HepG2 (cell line): Measurements from ENCODE around the gene PLSCR1. TPM values are rescaled to one million over a fixed set of nuclear protein-coding genes. Genes with fewer than 3 reads are reported as not detected.

Source experiments
- ATAC-seq: fragments of 200-7000 bp; cut with Tn5 transposase; 3 replicates; pipeline ENCODE4 v1.9.1; 2020; ENCODE audit warnings: mild to moderate bottlenecking, moderate library complexity
- BruUV-seq: library from RNA; stranded (reverse); fragments of 400-500 nt; replicated peaks from 2 replicates; lab custom pipeline; 2021; lab: Mats Ljungman, UMichigan
- CTCF ChIA-PET: fragments of 300-600 bp; formaldehyde crosslinking; extraction: SDS; loops from one replicate; lab custom pipeline; 2021; ENCODE audit warnings: low total read pairs, inconsistent platforms, low intra/inter-chr PET ratio; lab: Yijun Ruan, JAX
- POLR2A ChIA-PET: fragments of 350-600 bp; sonication (Branson Sonifier 250); formaldehyde crosslinking; loops from one replicate; lab custom pipeline; 2020; ENCODE audit warnings: antibody characterized with exemption, inconsistent platforms; lab: Yijun Ruan, JAX
- DNase-seq: peaks from one replicate; pipeline ENCODE4 v3.0.0-alpha.2; 2015; ENCODE audit warnings: low spot score
- FAIRE-seq: peaks from 3 replicates; lab custom pipeline; 2011; peaks lifted over from hg19 to GRCh38; lab: Jason Lieb, UNC
- H2AFZ ChIP-seq: one replicate; pipeline ENCODE4 v1.6.1; 2011; ENCODE audit warnings: low read length, inconsistent platforms
- H3K27ac ChIP-seq: fragments of 300-600 bp; 3 replicates; pipeline ENCODE4 v1.8.0; 2011; ENCODE audit warnings: mixed run types, mild to moderate bottlenecking, mixed read lengths, low read length, inconsistent platforms; ENCODE audit not compliant: insufficient read depth; ENCODE audit errors: extremely low read length
- H3K27me3 ChIP-seq, 2 experiments: fragments of 200-600 bp in 1 of 2; 2 replicates in 1 of 2; 3 replicates in 1 of 2; pipeline versions ENCODE4 v1.6.0 to v1.8.0; 2011; ENCODE audit warnings: low read length in 2 of 2, mild to moderate bottlenecking in 2 of 2, moderate library complexity in 2 of 2, inconsistent platforms in 1 of 2; ENCODE audit not compliant: insufficient read depth in 2 of 2, control insufficient read depth in 1 of 2
- H3K36me3 ChIP-seq, 2 experiments: fragments of 200-600 bp in 1 of 2; replicated peaks in 1 of 2; 2 replicates in 1 of 2; 3 replicates in 1 of 2; pipeline versions ENCODE4 v1.5.1 to v1.8.0; 2011; ENCODE audit warnings: low read length in 2 of 2, inconsistent platforms in 1 of 2; ENCODE audit not compliant: insufficient read depth in 2 of 2, control insufficient read depth in 1 of 2
- H3K4me1 ChIP-seq: 2 replicates; pipeline ENCODE4 v1.5.1; 2012; ENCODE audit warnings: low read length, inconsistent platforms; ENCODE audit not compliant: insufficient read depth
- H3K4me2 ChIP-seq: 2 replicates; pipeline ENCODE4 v1.6.0; 2011; ENCODE audit warnings: low read depth, low read length, inconsistent platforms
- H3K4me3 ChIP-seq, 3 experiments: fragments of 200-600 bp in 1 of 3; sonication (generic), shearing (Covaris generic) in 1 of 3; replicated peaks in 1 of 3; 2 replicates each; pipeline ENCODE4 v1.5.1; 2011 to 2016; ENCODE audit warnings: low read length in 3 of 3, inconsistent platforms in 2 of 3, low read depth in 2 of 3, mild to moderate bottlenecking in 2 of 3, control low read depth in 1 of 3, mixed read lengths in 1 of 3; ENCODE audit not compliant: insufficient read depth in 1 of 3
- H3K79me2 ChIP-seq: one replicate; pipeline ENCODE4 v1.6.1; 2011; ENCODE audit warnings: low read length, inconsistent platforms; ENCODE audit not compliant: insufficient read depth
- H3K9ac ChIP-seq: 2 replicates; pipeline ENCODE4 v1.6.0; 2011; ENCODE audit warnings: mild to moderate bottlenecking, low read depth, low read length, inconsistent platforms; ENCODE audit not compliant: insufficient read depth
- H3K9me3 ChIP-seq: 2 replicates; pipeline ENCODE4 v1.5.1; 2012; ENCODE audit warnings: mild to moderate bottlenecking, low read length
- H4K20me1 ChIP-seq: 2 replicates; pipeline ENCODE4 v1.6.0; 2011; ENCODE audit warnings: inconsistent platforms, mild to moderate bottlenecking, low read length, moderate library complexity; ENCODE audit not compliant: insufficient read depth
- TBL1XR1 ChIP-seq: fragments of 150-350 bp; IDR thresholded peaks from 2 replicates; pipeline ENCODE4 v1.6.1; 2014; ENCODE audit warnings: borderline replicate concordance, low read length; ENCODE audit not compliant: partially characterized antibody
- YEATS4 ChIP-seq: sonication (generic); formaldehyde crosslinking; IDR thresholded peaks from 2 replicates; pipeline ENCODE4 v1.4.0; 2020; ENCODE audit warnings: missing genetic modification reagents, borderline replicate concordance
- WGBS: methylation state at CpG from one replicate; pipeline ENCODE4 v1.1.6; 2017; ENCODE audit warnings: low lambda C conversion rate; 5-methylcytosine and 5-hydroxymethylcytosine counted together
- in situ Hi-C: cut with HindIII; loops from 2 replicates; pipeline ENCODE4 v1.10.0; 2017; ENCODE audit warnings: low pct_unique_long_range_greater_than_20kb; ENCODE audit not compliant: extremely low pct_ligation_motif_present
- intact Hi-C: fragments of 100-400 bp; cut with micrococcal nuclease; formaldehyde crosslinking; loops from one replicate; pipeline ENCODE4 v1.10.0; 2022; ENCODE audit not compliant: unreplicated experiment
- polyA plus RNA-seq, 8 experiments: library from polyadenylated mRNA; depleted of rRNA in 3 of 8; stranded (reverse) in 7 of 8; unstranded in 1 of 8; fragments of >200 nt; fragmentation: Illumina TruSeq in 4 of 8; extraction: Trizol in 4 of 8; gene quantifications; 2 replicates each; pipeline versions ENCODE4 v1.2.1 to v1.2.3, GENCODE V29; 2011 to 2016; ENCODE audit warnings: low read depth in 4 of 8, missing spikeins in 1 of 8, mixed read lengths in 1 of 8; ENCODE audit not compliant: insufficient read depth in 1 of 8
- total RNA-seq, 5 experiments: library from RNA; depleted of rRNA; stranded (reverse); fragments of >200 nt; fragmentation: Illumina TruSeq; extraction: Trizol; gene quantifications; 2 replicates each; pipeline ENCODE4 v1.2.3, GENCODE V29; 2016; ENCODE audit warnings: low read depth in 1 of 5
- TF ChIP-seq, protein P1 (sequence below): sonication (generic); formaldehyde crosslinking; conservative IDR thresholded peaks from 2 replicates; pipeline ENCODE4 v1.8.1; 2023; ENCODE audit warnings: missing genetic modification reagents
- TF ChIP-seq, protein P2 (sequence below): IDR thresholded peaks from 2 replicates; pipeline ENCODE4 v1.4.0; 2020; ENCODE audit warnings: mild to moderate bottlenecking, missing genetic modification reagents

The PLSCR1 gene
- total and polyA plus RNA-seq, 2 of the 13 experiments (the other 11 are each of a cell fraction or from before 2014, with no cell fraction given) = 33.8 to 34.1 TPM

DNA sequence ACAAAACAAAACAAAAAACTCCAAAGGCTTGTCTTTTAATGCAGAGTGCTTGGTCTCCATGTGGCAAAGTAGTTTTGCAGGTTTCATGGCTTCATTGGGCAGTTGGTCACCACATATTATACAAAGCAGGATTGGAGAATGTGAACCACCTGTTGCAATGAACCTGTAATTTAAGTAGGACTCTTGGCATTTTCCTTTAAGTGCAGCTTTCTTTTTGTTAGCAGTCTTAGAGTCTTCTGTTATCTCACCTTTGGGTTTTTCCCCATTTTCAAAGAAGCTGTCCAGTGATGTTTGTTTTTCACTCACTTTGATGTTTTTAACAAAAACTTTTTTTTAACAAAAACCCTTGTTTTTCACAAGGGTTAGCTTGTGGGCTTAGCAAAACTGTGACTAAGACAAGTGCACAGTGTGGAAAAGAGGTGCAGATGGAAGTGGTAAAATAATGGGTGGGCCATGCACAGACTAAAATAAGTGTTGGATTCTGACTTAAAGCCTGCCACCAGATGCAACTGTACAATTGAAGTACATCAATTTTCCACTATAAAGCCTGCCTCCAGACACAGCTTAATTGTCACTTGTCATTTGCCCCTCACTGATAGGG, 2.9 kb upstream of the PLSCR1 start:
- intact Hi-C loops = no loop called here
- TF ChIP-seq YEATS4 (CRISPR knock-in tag) = no peak
- TF ChIP-seq, protein P1, sequence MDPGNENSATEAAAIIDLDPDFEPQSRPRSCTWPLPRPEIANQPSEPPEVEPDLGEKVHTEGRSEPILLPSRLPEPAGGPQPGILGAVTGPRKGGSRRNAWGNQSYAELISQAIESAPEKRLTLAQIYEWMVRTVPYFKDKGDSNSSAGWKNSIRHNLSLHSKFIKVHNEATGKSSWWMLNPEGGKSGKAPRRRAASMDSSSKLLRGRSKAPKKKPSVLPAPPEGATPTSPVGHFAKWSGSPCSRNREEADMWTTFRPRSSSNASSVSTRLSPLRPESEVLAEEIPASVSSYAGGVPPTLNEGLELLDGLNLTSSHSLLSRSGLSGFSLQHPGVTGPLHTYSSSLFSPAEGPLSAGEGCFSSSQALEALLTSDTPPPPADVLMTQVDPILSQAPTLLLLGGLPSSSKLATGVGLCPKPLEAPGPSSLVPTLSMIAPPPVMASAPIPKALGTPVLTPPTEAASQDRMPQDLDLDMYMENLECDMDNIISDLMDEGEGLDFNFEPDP (CRISPR knock-in tag) = 0 out of 2 replicates have a peak, but pooled peaks have one; percentile 19
- Histone ChIP-seq H3K4me3 (no peak overlapping the region), H4K20me1 (no peaks in the 10 kb centered on the region), H3K9me3 (no peaks in the 10 kb centered on the region), H3K9ac (no peak overlapping the region), H2AFZ (no peak overlapping the region), H3K36me3 (no peaks in the 10 kb centered on the region), H3K79me2 (peaks cover 22% of the 10 kb centered on the region), H3K27ac (no peak overlapping the region), H3K4me1 (peaks cover 39% of the 10 kb centered on the region), H3K4me2 (no peak overlapping the region), H3K27me3 (no peaks in the 10 kb centered on the region)
- POLR2A ChIA-PET = no interaction called here
- in situ Hi-C loops = no loop called here
- ATAC-seq (no peak), FAIRE-seq (no peak), DNase-seq (no peak)
- no TSS peak for BruUV-seq
- CTCF ChIA-PET = no interaction called here

DNA sequence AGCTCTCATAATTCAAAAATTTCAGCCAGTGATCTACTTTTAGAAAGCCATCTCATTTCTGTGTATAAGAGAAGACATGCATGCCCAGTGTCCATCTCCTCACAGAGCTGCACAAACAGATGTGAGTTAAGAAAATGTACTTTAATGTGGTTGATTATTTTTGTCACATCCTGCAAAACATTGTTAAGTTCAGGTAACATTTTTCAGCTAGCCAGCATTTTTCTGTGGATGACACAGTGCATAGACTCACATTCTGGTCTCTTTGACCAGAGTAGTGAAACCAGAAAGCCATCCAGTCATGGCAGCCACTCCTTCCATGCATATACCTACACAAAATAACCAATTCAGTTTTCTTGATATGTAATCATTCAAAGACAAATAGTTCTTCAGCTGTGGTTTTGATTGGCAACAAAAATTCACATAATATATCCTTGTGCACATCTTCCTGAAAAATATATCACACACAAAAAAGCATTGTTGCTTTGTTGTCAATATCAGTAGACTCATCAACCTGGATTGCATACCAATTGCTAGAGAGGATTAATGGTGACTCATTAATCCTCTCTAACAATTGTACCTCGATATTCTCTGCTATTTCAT, 2.1 kb upstream of the PLSCR1 start:
- no peaks in the 10 kb centered on the region for H4K20me1 ChIP-seq
- H3K27ac ChIP-seq = no peak overlapping the region
- H3K36me3 ChIP-seq = no peaks in the 10 kb centered on the region
- 0 out of 6 replicates have a peak overlapping the region, but pooled peaks of 1 of the 3 experiments have one; percentile 4 for H3K4me3 ChIP-seq
- in situ Hi-C loops (no loop called here), intact Hi-C loops (no loop called here)
- TF ChIP-seq, protein P2, sequence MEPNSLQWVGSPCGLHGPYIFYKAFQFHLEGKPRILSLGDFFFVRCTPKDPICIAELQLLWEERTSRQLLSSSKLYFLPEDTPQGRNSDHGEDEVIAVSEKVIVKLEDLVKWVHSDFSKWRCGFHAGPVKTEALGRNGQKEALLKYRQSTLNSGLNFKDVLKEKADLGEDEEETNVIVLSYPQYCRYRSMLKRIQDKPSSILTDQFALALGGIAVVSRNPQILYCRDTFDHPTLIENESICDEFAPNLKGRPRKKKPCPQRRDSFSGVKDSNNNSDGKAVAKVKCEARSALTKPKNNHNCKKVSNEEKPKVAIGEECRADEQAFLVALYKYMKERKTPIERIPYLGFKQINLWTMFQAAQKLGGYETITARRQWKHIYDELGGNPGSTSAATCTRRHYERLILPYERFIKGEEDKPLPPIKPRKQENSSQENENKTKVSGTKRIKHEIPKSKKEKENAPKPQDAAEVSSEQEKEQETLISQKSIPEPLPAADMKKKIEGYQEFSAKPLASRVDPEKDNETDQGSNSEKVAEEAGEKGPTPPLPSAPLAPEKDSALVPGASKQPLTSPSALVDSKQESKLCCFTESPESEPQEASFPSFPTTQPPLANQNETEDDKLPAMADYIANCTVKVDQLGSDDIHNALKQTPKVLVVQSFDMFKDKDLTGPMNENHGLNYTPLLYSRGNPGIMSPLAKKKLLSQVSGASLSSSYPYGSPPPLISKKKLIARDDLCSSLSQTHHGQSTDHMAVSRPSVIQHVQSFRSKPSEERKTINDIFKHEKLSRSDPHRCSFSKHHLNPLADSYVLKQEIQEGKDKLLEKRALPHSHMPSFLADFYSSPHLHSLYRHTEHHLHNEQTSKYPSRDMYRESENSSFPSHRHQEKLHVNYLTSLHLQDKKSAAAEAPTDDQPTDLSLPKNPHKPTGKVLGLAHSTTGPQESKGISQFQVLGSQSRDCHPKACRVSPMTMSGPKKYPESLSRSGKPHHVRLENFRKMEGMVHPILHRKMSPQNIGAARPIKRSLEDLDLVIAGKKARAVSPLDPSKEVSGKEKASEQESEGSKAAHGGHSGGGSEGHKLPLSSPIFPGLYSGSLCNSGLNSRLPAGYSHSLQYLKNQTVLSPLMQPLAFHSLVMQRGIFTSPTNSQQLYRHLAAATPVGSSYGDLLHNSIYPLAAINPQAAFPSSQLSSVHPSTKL (CRISPR knock-in tag) = 0 out of 2 replicates have a peak, but pooled peaks have one; percentile 5
- no peak for TF ChIP-seq TBL1XR1
- FAIRE-seq (no peak), ATAC-seq (no peak), DNase-seq (no peak)
- no TSS peak for BruUV-seq
- H3K27me3 ChIP-seq = no peaks in the 10 kb centered on the region
- POLR2A ChIA-PET = no interaction called here
- no peaks in the 10 kb centered on the region for H3K9me3 ChIP-seq
- 0% methylated on average over 1 of the region's 1 CpG for WGBS
- peaks cover 31% of the 10 kb centered on the region for H3K79me2 ChIP-seq
- CTCF ChIA-PET = no interaction called here
- peak overlapping the region; percentile 68 for H3K4me2 ChIP-seq
- H3K4me1 ChIP-seq = peaks cover 48% of the 10 kb centered on the region
- no peak overlapping the region for H2AFZ ChIP-seq
- no peak overlapping the region for H3K9ac ChIP-seq
